HepG2 (cell line): ENCODE results near the gene HSP90AB1. TPM values are rescaled to one million over a fixed set of nuclear protein-coding genes. Genes with fewer than 3 reads are reported as not detected.

Experiments
- ATF7-NPFF ChIP-seq: sonication (generic); formaldehyde crosslinking; IDR thresholded peaks from 2 replicates; pipeline ENCODE4 v1.8.1; 2023; ENCODE audit warnings: mild to moderate bottlenecking, low read depth, missing genetic modification reagents, moderate library complexity
- HOXD1 ChIP-seq: sonication (generic); formaldehyde crosslinking; IDR thresholded peaks from 2 replicates; pipeline ENCODE4 v1.5.0; 2020; ENCODE audit warnings: missing genetic modification reagents
- PRPF4 ChIP-seq: fragments of 200-400 bp; formaldehyde crosslinking; IDR thresholded peaks from 2 replicates; pipeline ENCODE4 v1.6.1; 2016; ENCODE audit warnings: low read length, low read depth; ENCODE audit not compliant: poor library complexity, severe bottlenecking
- TEAD2 ChIP-seq: sonication (generic); formaldehyde crosslinking; IDR thresholded peaks from 2 replicates; pipeline ENCODE4 v1.9.0; 2021; ENCODE audit warnings: missing genetic modification reagents
- TGIF2 ChIP-seq: IDR thresholded peaks from 2 replicates; pipeline ENCODE4 v1.6.1; 2016; ENCODE audit warnings: control low read depth, missing compliant biosample characterization
- ZNF333 ChIP-seq: sonication (generic); formaldehyde crosslinking; IDR thresholded peaks from 2 replicates; pipeline ENCODE4 v1.4.0; 2020; ENCODE audit warnings: mild to moderate bottlenecking, missing genetic modification reagents, borderline replicate concordance
- ZNF33A ChIP-seq: sonication (generic); formaldehyde crosslinking; IDR thresholded peaks from 2 replicates; pipeline ENCODE4 v1.5.1; 2020; ENCODE audit warnings: missing genetic modification reagents, mild to moderate bottlenecking, moderate library complexity, borderline replicate concordance
- ZNF33B ChIP-seq: sonication (generic); formaldehyde crosslinking; IDR thresholded peaks from 2 replicates; pipeline ENCODE4 v1.5.1; 2020; ENCODE audit warnings: mild to moderate bottlenecking, missing genetic modification reagents
- ZNF430 ChIP-seq: sonication (generic); formaldehyde crosslinking; IDR thresholded peaks from 2 replicates; pipeline ENCODE4 v1.9.0; 2021; ENCODE audit warnings: mild to moderate bottlenecking, missing genetic modification reagents
- ZNF773 ChIP-seq: sonication (generic); formaldehyde crosslinking; IDR thresholded peaks from 2 replicates; pipeline ENCODE4 v1.4.0; 2020; ENCODE audit warnings: missing genetic modification reagents, borderline replicate concordance
- polyA plus RNA-seq, 8 experiments: library from polyadenylated mRNA; depleted of rRNA in 3 of 8; stranded (reverse) in 7 of 8; unstranded in 1 of 8; fragments of >200 nt; fragmentation: Illumina TruSeq in 4 of 8; extraction: Trizol in 4 of 8; gene quantifications; 2 replicates each; pipeline versions ENCODE4 v1.2.1 to v1.2.3, GENCODE V29; 2011 to 2016; ENCODE audit warnings: low read depth in 4 of 8, missing spikeins in 1 of 8, mixed read lengths in 1 of 8; ENCODE audit not compliant: insufficient read depth in 1 of 8
- total RNA-seq, 5 experiments: library from RNA; depleted of rRNA; stranded (reverse); fragments of >200 nt; fragmentation: Illumina TruSeq; extraction: Trizol; gene quantifications; 2 replicates each; pipeline ENCODE4 v1.2.3, GENCODE V29; 2016; ENCODE audit warnings: low read depth in 1 of 5
- TF ChIP-seq, protein P1 (sequence below): sonication (generic); formaldehyde crosslinking; IDR thresholded peaks from 2 replicates; pipeline ENCODE4 v1.9.0; 2021; ENCODE audit warnings: mild to moderate bottlenecking, missing genetic modification reagents
- TF ChIP-seq, protein P2 (sequence below): sonication (generic); formaldehyde crosslinking; conservative IDR thresholded peaks from 2 replicates; pipeline ENCODE4 v1.4.0; 2020; ENCODE audit warnings: missing genetic modification reagents
- TF ChIP-seq, protein P3 (sequence below): sonication (generic); formaldehyde crosslinking; IDR thresholded peaks from 2 replicates; pipeline ENCODE4 v1.4.0; 2020; ENCODE audit warnings: missing genetic modification reagents, borderline replicate concordance
- TF ChIP-seq, protein P4 (sequence below): sonication (generic); formaldehyde crosslinking; IDR thresholded peaks from 2 replicates; pipeline ENCODE4 v1.8.1; 2022; ENCODE audit warnings: low read depth, mild to moderate bottlenecking, missing genetic modification reagents

Gene HSP90AB1
- total and polyA plus RNA-seq, 2 of the 13 experiments (the other 11 are each of a cell fraction or from before 2014, with no cell fraction given) = 1,325 to 1,472 TPM

DNA sequence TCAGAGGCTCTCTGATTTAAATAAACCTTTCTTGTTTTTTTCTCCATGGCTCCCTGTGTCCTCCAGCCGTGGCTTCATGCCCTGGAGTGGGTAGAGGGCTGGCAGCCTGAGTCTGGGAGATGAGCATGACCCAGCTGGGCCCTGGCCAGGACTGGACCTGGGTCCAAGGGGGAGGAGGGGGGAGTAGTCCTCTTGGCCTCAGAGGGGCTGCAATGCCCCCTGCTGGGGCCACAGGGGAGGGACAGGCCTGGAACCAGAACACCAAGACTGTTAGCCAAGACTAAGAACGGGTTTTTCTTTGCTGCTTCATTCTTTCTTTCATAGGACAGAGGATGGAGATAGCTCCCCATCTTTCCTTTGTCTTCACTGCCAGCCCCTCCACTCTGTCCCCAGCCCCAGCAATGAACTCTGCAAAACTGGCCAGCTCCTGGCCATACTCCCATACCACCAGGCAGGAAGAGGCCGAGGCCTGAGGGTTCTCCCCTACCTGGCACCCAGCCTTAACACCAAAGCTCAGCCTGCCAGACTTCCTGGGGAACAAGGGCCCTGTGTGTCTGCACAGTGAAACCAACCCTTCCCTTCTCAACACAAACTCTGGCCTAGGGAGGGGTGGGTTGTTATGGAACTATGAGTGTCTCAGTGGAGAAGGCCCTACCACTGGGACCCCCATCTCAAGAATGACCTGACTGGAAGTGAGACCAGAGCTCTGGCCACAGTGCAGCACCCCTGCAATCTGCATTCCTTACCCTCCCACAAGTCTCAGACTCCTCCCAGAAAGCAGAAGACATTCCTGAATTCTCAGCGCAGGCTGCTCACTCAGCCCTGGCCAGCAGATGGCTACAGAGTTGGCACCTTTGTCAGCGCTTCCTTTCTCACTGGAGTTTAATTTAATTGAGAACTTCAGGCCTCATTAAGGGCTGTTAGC lies 12.5 kb upstream of the HSP90AB1 start (continued):
- TF ChIP-seq, protein P1, sequence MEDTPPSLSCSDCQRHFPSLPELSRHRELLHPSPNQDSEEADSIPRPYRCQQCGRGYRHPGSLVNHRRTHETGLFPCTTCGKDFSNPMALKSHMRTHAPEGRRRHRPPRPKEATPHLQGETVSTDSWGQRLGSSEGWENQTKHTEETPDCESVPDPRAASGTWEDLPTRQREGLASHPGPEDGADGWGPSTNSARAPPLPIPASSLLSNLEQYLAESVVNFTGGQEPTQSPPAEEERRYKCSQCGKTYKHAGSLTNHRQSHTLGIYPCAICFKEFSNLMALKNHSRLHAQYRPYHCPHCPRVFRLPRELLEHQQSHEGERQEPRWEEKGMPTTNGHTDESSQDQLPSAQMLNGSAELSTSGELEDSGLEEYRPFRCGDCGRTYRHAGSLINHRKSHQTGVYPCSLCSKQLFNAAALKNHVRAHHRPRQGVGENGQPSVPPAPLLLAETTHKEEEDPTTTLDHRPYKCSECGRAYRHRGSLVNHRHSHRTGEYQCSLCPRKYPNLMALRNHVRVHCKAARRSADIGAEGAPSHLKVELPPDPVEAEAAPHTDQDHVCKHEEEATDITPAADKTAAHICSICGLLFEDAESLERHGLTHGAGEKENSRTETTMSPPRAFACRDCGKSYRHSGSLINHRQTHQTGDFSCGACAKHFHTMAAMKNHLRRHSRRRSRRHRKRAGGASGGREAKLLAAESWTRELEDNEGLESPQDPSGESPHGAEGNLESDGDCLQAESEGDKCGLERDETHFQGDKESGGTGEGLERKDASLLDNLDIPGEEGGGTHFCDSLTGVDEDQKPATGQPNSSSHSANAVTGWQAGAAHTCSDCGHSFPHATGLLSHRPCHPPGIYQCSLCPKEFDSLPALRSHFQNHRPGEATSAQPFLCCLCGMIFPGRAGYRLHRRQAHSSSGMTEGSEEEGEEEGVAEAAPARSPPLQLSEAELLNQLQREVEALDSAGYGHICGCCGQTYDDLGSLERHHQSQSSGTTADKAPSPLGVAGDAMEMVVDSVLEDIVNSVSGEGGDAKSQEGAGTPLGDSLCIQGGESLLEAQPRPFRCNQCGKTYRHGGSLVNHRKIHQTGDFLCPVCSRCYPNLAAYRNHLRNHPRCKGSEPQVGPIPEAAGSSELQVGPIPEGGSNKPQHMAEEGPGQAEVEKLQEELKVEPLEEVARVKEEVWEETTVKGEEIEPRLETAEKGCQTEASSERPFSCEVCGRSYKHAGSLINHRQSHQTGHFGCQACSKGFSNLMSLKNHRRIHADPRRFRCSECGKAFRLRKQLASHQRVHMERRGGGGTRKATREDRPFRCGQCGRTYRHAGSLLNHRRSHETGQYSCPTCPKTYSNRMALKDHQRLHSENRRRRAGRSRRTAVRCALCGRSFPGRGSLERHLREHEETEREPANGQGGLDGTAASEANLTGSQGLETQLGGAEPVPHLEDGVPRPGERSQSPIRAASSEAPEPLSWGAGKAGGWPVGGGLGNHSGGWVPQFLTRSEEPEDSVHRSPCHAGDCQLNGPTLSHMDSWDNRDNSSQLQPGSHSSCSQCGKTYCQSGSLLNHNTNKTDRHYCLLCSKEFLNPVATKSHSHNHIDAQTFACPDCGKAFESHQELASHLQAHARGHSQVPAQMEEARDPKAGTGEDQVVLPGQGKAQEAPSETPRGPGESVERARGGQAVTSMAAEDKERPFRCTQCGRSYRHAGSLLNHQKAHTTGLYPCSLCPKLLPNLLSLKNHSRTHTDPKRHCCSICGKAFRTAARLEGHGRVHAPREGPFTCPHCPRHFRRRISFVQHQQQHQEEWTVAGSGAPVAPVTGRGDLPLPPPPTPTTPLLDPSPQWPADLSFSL (CRISPR knock-in tag) = no peak
- no peak for TF ChIP-seq ZNF33A (CRISPR knock-in tag)
- 0 out of 2 replicates have a peak, but pooled peaks have one; percentile 57 for TF ChIP-seq TGIF2 (CRISPR knock-in tag)
- TF ChIP-seq ZNF773 (CRISPR knock-in tag) = no peak
- TF ChIP-seq, protein P2, sequence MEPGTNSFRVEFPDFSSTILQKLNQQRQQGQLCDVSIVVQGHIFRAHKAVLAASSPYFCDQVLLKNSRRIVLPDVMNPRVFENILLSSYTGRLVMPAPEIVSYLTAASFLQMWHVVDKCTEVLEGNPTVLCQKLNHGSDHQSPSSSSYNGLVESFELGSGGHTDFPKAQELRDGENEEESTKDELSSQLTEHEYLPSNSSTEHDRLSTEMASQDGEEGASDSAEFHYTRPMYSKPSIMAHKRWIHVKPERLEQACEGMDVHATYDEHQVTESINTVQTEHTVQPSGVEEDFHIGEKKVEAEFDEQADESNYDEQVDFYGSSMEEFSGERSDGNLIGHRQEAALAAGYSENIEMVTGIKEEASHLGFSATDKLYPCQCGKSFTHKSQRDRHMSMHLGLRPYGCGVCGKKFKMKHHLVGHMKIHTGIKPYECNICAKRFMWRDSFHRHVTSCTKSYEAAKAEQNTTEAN (CRISPR knock-in tag) = no peak
- no peak for TF ChIP-seq HOXD1 (CRISPR knock-in tag)
- TF ChIP-seq PRPF4 = no peak
- no peak for TF ChIP-seq TEAD2
- no peak for TF ChIP-seq ZNF430
- peak; percentile 72; the same call in 1 of the 2 replicates for TF ChIP-seq ATF7-NPFF
- TF ChIP-seq, protein P3, sequence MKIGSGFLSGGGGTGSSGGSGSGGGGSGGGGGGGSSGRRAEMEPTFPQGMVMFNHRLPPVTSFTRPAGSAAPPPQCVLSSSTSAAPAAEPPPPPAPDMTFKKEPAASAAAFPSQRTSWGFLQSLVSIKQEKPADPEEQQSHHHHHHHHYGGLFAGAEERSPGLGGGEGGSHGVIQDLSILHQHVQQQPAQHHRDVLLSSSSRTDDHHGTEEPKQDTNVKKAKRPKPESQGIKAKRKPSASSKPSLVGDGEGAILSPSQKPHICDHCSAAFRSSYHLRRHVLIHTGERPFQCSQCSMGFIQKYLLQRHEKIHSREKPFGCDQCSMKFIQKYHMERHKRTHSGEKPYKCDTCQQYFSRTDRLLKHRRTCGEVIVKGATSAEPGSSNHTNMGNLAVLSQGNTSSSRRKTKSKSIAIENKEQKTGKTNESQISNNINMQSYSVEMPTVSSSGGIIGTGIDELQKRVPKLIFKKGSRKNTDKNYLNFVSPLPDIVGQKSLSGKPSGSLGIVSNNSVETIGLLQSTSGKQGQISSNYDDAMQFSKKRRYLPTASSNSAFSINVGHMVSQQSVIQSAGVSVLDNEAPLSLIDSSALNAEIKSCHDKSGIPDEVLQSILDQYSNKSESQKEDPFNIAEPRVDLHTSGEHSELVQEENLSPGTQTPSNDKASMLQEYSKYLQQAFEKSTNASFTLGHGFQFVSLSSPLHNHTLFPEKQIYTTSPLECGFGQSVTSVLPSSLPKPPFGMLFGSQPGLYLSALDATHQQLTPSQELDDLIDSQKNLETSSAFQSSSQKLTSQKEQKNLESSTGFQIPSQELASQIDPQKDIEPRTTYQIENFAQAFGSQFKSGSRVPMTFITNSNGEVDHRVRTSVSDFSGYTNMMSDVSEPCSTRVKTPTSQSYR = peak; percentile 82; the same call in 1 of the 2 replicates
- TF ChIP-seq, protein P4, sequence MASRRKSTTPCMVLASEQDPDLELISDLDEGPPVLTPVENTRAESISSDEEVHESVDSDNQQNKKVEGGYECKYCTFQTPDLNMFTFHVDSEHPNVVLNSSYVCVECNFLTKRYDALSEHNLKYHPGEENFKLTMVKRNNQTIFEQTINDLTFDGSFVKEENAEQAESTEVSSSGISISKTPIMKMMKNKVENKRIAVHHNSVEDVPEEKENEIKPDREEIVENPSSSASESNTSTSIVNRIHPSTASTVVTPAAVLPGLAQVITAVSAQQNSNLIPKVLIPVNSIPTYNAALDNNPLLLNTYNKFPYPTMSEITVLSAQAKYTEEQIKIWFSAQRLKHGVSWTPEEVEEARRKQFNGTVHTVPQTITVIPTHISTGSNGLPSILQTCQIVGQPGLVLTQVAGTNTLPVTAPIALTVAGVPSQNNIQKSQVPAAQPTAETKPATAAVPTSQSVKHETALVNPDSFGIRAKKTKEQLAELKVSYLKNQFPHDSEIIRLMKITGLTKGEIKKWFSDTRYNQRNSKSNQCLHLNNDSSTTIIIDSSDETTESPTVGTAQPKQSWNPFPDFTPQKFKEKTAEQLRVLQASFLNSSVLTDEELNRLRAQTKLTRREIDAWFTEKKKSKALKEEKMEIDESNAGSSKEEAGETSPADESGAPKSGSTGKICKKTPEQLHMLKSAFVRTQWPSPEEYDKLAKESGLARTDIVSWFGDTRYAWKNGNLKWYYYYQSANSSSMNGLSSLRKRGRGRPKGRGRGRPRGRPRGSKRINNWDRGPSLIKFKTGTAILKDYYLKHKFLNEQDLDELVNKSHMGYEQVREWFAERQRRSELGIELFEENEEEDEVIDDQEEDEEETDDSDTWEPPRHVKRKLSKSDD (CRISPR knock-in tag) = no peak
- no peak; the same call in 1 of the 2 replicates for TF ChIP-seq ZNF33B (CRISPR knock-in tag)
- no peak for TF ChIP-seq ZNF333 (CRISPR knock-in tag)
